ENCODE data around the gene ARHGAP23.

Gene ARHGAP23

DNA sequence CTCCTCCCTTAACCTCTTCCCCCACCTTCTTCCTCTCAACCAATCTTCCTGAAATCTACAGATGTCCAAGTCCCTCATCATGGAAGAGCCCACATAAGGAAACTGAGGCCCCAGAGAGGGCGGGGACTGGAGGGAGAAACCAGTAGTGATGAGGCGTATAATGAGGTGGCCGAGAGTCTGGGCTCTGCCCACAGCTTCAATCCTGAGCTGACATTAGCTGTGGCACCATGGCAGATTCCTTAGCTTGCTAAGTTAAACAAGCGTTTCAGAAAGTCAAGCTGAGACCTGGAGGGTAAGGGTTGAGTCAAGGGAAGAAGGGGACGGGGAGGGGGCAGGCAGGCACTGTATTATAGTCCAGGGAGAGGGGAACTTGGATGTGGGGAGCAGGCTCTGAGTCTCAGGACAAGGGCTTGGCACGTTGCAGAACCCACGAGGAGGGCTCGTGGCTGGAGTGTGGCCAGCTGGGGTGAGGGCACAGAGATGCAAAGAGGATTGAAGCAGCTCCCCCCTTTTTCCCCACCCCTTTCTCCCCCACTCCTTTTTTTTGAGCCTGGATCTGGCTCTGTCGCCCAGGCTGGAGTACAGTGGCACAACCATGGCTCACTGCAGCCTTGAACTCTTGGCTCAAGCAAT, 13.3 kb downstream of the ARHGAP23 start:
- DNase-seq (ENCODE audit: low read depth), result no peak

DNA sequence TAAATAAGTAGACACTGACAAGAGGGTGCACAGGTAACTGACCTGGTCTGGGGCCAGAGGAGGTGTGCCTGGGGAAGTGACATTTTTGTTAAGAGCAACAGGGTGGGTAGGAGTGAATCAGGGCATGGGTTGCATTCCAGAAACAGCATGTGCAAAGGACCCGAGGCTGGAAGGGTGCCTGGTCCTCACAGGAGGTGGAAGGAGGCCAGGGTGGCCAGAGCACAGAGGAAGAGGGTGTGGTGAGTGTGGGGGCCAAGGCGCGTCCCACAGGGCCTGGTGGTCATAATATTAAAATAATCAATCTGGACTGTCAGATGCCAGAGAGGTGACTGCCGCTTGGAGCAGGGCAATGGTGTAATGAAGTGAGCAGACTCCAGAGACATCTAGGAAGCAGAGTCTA, 14.3 kb downstream of the ARHGAP23 start:
- no peak for DNase-seq (ENCODE audit: low read depth)

DNA sequence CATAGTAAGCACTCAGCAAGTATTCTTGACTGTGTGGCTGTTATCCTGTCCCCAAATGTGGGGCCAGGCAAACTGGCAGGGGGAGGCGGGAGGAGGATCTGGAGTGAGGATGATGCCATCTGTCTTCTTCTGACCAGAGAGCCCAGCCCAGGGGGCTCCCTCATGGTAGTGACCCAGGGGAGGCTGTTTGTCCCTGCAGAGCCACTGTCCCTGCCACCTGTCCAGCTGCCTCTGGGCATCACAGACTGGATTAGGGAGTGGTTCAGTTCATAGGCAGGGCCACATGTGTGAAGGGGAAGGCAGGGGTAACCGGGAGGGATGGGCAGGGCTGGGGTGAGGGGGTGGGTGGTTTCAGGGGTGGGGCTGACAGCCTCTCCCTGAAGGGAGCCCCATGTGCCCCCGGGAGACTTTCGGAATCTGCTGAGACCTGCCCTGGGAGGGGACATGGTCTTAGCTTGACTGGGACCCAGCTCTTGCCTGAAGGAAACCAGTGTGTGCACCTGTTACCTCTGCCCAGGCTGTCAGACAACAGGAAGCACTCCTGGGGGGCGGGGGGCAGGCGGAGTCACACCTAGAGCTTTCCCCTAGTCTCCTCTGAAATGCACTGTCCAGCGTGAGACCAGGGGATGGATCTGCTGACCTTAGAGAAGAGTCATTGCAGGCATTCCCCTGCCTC, 15.2 kb downstream of the ARHGAP23 start:
- DNase-seq (ENCODE audit: low read depth), result no peak

DNA sequence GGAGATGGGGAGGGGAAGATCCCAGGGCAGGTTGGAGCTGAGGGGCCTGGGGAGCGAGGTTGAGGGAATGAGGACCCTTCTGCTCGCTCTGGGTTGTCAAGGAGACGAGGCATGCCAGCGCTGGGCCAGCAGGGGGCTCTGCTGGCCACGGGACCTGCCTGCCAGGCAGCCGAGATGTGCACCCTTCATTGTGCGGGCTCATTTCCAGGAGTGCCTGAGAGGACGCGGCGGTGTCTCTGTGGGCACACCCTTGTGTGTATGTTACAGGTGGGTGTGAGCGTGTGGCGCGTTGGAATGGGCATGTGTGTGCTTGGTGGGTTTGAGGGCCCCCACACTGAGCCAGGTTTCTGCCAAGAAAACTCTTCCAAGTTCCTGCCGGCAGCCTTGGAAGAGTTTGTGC, 15.9 kb downstream of the ARHGAP23 start:
- peak; percentile 36 for DNase-seq (ENCODE audit: low read depth)

DNA sequence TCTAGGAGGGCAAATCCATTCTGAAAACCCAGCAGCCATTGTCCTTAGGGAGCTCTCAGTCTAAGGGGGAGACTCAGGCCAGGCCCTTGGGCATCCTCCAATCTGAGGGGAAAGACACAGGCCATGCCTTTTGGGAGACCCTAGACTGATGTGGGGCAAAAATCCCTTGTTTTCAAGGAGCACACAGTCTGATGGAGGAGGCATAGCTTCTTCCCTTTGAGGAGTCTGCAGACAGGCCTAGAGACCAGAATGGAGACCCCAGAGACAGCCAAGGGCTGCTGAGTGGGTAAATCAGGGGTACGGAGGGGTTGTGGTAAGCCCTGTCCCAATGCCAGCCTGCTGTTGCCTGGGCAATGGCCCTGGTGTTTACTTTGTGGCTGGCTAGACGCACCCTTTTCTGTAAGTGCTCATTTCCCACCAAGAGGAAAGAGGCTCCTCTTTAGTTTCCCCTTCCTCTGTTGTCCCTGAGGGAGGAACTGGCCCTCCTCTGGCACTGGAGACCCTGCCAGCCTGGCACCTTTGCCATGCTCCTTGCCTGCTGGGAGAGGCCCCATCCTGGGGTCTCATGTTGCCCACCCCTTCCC, 19.3 kb downstream of the ARHGAP23 start:
- DNase-seq (ENCODE audit: low read depth), result no peak

GRCh38 chr17:38448208-38448771, 20.0 kb downstream of the ARHGAP23 start:
- no peak for DNase-seq (ENCODE audit: low read depth)

- DNase-seq (ENCODE audit: low read depth), result no peak
Observed at GRCh38 chr17:38449364-38449763, 21.1 kb downstream of the ARHGAP23 start.

DNA sequence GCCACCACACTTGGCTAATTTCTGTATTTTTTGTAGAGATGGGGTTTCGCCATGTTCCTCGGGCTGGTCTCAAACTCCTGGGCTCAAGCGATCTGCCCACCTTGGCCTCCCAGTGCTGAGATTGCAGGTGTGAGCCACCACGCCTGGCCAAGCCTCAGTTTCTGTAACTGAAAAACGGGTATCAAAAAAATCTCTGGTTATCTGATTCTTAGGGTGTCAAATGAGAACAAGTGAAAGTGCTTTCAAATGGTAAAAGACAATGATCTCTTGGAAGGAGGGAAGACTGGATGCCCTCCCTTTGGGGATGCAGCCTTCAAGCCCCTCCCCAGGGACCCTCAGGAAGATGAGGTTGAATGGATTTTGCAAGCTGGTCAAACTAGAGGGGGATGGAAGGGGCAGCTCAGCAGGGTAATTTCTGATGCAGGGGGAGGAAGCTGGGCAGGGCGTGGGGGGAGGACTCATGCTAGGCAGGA, 22.3 kb downstream of the ARHGAP23 start:
- no peak for DNase-seq (ENCODE audit: low read depth)

GRCh38 chr17:38451030-38451839, 23.0 kb downstream of the ARHGAP23 start:
- DNase-seq (ENCODE audit: low read depth), result no peak

GRCh38 chr17:38451840-38452529, 23.7 kb downstream of the ARHGAP23 start:
- DNase-seq (ENCODE audit: low read depth), result peak; percentile 52

- DNase-seq (ENCODE audit: low read depth), result no peak
Observed at GRCh38 chr17:38452719-38453118, 24.5 kb downstream of the ARHGAP23 start.

- DNase-seq (ENCODE audit: low read depth), result no peak
Observed at GRCh38 chr17:38453951-38454421, 25.7 kb downstream of the ARHGAP23 start.

- peak; percentile 72 for DNase-seq (ENCODE audit: low read depth)
Observed at GRCh38 chr17:38454532-38454931, 26.3 kb downstream of the ARHGAP23 start.

- DNase-seq (ENCODE audit: low read depth), result no peak
Observed at GRCh38 chr17:38455288-38455915, 27.1 kb downstream of the ARHGAP23 start.

GRCh38 chr17:38456031-38456815, 28.0 kb downstream of the ARHGAP23 start:
- DNase-seq (ENCODE audit: low read depth), result no peak

DNA sequence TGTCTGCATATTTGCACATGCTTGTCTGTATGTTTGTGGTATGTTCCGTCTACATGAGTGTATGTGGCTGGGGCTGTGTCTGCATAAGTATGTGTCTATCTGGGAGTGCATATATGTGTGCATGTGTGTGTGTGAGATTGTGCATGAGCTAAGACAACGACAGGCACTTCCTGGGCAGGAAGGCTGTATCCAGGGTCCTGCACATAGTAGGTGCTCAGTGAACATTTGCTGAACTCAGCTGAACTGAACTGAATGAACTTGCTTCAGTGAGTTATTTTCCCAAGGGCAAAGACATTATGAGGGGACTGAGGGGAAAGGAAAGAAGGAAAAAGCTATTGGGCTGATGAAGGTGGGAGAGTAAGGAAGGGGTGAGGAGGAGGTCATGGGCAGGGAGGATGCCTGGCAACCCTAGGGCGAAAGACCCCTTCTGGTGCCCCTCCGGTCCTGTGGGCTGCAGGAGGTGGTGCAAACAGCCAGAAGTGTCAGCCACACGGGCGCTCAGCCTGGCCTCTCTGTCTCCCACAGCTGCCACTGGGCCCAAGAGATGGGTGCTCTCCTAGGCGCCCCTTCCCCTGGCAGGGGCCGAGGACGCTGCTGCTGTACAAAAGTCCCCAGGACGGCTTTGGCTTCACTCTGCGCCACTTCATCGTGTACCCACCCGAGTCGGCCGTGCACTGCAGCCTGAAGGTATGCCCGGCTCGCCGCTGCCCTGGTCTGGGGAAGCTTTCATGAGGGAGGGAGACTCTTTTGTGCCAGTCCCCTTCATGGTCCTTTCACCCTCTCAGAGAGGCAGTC, 29.5 kb downstream of the ARHGAP23 start:
- DNase-seq (ENCODE audit: low read depth), result no peak

DNA sequence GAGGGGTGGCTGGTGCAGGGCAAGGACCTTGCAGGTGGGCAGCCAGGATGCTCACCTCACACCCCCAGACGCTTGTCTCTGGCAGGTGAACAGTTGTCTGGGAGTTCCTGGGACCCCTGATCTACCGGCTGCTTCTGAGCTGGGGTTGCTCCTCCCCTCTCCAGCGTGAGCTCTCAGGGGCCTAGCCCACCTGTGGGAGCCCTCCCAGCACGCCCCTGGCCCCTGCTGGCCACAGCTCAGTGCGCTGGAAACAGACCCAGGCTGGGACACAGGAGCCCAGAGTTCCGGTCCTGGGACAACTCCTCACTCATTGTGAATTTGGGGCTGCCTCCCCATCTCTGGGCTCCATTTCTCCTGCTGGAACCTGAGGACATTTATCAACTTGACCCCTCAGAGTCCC, 30.3 kb downstream of the ARHGAP23 start:
- no peak for DNase-seq (ENCODE audit: low read depth)

- DNase-seq (ENCODE audit: low read depth), result no peak
Observed at GRCh38 chr17:38459567-38459966, 31.3 kb downstream of the ARHGAP23 start.

GRCh38 chr17:38460082-38460715, 31.9 kb downstream of the ARHGAP23 start:
- no peak for DNase-seq (ENCODE audit: low read depth)

Measured in stromal cell of bone marrow (primary cell).